ENCODE data around the gene DOCK2.

Gene DOCK2

DNA sequence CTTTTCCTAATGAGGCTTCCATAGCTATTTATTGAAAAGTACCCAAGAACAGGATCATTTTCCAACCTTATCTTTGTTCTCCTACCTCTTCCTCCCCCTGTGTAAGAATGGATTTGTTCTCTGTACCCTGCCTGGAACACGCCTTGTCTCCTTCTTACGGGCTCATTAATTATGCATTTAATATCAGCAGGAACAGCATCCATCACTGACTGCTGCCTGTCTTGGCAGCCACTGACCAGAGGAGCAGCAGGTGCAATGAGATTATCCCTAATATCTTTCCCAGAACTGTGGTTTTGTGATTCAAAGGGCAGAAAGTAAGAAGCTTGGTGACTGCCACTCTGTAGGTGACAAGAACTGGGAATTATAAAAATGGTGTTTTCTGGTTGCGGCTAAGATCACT is 362.5 kb downstream of the DOCK2 start:
- TF ChIP-seq, protein P1, sequence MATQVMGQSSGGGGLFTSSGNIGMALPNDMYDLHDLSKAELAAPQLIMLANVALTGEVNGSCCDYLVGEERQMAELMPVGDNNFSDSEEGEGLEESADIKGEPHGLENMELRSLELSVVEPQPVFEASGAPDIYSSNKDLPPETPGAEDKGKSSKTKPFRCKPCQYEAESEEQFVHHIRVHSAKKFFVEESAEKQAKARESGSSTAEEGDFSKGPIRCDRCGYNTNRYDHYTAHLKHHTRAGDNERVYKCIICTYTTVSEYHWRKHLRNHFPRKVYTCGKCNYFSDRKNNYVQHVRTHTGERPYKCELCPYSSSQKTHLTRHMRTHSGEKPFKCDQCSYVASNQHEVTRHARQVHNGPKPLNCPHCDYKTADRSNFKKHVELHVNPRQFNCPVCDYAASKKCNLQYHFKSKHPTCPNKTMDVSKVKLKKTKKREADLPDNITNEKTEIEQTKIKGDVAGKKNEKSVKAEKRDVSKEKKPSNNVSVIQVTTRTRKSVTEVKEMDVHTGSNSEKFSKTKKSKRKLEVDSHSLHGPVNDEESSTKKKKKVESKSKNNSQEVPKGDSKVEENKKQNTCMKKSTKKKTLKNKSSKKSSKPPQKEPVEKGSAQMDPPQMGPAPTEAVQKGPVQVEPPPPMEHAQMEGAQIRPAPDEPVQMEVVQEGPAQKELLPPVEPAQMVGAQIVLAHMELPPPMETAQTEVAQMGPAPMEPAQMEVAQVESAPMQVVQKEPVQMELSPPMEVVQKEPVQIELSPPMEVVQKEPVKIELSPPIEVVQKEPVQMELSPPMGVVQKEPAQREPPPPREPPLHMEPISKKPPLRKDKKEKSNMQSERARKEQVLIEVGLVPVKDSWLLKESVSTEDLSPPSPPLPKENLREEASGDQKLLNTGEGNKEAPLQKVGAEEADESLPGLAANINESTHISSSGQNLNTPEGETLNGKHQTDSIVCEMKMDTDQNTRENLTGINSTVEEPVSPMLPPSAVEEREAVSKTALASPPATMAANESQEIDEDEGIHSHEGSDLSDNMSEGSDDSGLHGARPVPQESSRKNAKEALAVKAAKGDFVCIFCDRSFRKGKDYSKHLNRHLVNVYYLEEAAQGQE (IDR thresholded peaks at IDR 0.05; ENCODE audit: insufficient read depth in 1 of 2, low read depth in 2 of 2, low read length in 2 of 2), result no peak
- TF ChIP-seq TAF1 (IDR thresholded peaks at IDR 0.05; ENCODE audit: borderline replicate concordance, insufficient read depth, low read length) (no peak), FOXP2 (optimal IDR thresholded peaks at IDR 0.05; ENCODE audit: borderline replicate concordance, extremely low read depth, extremely low read length, insufficient read depth) (no peak), SIN3A (IDR thresholded peaks at IDR 0.05; ENCODE audit: borderline replicate concordance, insufficient read depth, low read length) (no peak), POLR2AphosphoS5 (IDR thresholded peaks at IDR 0.05; ENCODE audit: low read depth, low read length) (no peak)

DNA sequence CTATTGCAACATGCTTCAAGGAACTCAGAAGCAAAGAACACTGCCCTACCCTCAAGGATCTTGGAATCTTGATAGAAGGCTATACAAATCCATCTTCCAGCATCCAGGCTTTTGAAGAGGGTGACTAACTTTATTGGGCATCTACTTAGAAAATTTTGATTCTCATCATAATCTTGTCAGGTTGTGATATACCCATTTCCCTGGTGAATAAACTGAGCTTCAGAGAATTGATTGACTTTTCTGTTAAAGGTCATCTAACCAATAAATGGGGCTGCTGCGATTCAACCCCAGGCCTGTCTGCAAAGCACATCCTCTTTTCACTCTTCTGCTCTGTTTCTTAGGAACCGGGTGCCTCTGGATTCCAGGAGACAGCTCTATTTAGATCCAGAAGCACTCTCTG is 363.1 kb downstream of the DOCK2 start:
- no peak for TF ChIP-seq POLR2AphosphoS5 (IDR thresholded peaks at IDR 0.05; ENCODE audit: low read depth, low read length)
- TF ChIP-seq, protein P1 (IDR thresholded peaks at IDR 0.05; ENCODE audit: insufficient read depth in 1 of 2, low read depth in 2 of 2, low read length in 2 of 2), result no peak
- TF ChIP-seq FOXP2 (optimal IDR thresholded peaks at IDR 0.05; ENCODE audit: borderline replicate concordance, extremely low read depth, extremely low read length, insufficient read depth), result no peak
- TF ChIP-seq TAF1 (IDR thresholded peaks at IDR 0.05; ENCODE audit: borderline replicate concordance, insufficient read depth, low read length), result no peak
- TF ChIP-seq SIN3A (IDR thresholded peaks at IDR 0.05; ENCODE audit: borderline replicate concordance, insufficient read depth, low read length), result no peak

GRCh38 chr5:170006021-170006420 is 368.9 kb downstream of the DOCK2 start:
- no peak for TF ChIP-seq SIN3A (IDR thresholded peaks at IDR 0.05; ENCODE audit: borderline replicate concordance, insufficient read depth, low read length)
- TF ChIP-seq TAF1 (IDR thresholded peaks at IDR 0.05; ENCODE audit: borderline replicate concordance, insufficient read depth, low read length), result no peak
- no peak for TF ChIP-seq POLR2AphosphoS5 (IDR thresholded peaks at IDR 0.05; ENCODE audit: low read depth, low read length)
- TF ChIP-seq, protein P1 (IDR thresholded peaks at IDR 0.05; ENCODE audit: insufficient read depth in 1 of 2, low read depth in 2 of 2, low read length in 2 of 2), result no peak
- no peak for TF ChIP-seq FOXP2 (optimal IDR thresholded peaks at IDR 0.05; ENCODE audit: borderline replicate concordance, extremely low read depth, extremely low read length, insufficient read depth)

DNA sequence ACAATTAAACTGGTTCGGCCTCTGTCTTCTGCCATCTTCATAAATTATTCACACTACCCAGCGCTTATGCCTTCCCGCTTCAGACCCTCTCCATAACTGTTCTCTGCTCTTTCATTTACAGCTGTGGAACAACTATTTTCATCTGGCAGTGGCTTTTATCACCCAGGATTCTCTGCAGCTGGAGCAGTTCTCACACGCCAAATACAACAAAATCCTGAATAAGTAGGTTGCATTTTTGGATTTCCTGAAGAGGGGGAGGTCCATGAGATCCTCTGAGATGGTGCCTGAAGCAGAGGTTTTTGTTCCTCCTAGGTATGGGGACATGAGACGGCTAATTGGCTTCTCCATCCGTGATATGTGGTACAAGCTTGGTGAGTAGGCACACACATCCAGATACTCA is 371.3 kb downstream of the DOCK2 start:
- no peak for TF ChIP-seq TAF1 (IDR thresholded peaks at IDR 0.05; ENCODE audit: borderline replicate concordance, insufficient read depth, low read length)
- no peak for TF ChIP-seq POLR2AphosphoS5 (IDR thresholded peaks at IDR 0.05; ENCODE audit: low read depth, low read length)
- TF ChIP-seq SIN3A (IDR thresholded peaks at IDR 0.05; ENCODE audit: borderline replicate concordance, insufficient read depth, low read length), result no peak

- no peak for TF ChIP-seq FOXP2 (optimal IDR thresholded peaks at IDR 0.05; ENCODE audit: borderline replicate concordance, extremely low read depth, extremely low read length, insufficient read depth)
- TF ChIP-seq, protein P1 (IDR thresholded peaks at IDR 0.05; ENCODE audit: insufficient read depth in 1 of 2, low read depth in 2 of 2, low read length in 2 of 2), result no peak
- no peak for TF ChIP-seq TAF1 (IDR thresholded peaks at IDR 0.05; ENCODE audit: borderline replicate concordance, insufficient read depth, low read length)
- no peak for TF ChIP-seq POLR2AphosphoS5 (IDR thresholded peaks at IDR 0.05; ENCODE audit: low read depth, low read length)
- TF ChIP-seq SIN3A (IDR thresholded peaks at IDR 0.05; ENCODE audit: borderline replicate concordance, insufficient read depth, low read length), result no peak
These were observed 373.5 kb downstream of the DOCK2 start for GRCh38 chr5:170010595-170010994.
